ENCODE results near the gene FBXL4. TPM values are rescaled to one million over a fixed set of nuclear protein-coding genes. Genes with fewer than 3 reads are reported as not detected.
A peak's percentile ranks its signal among the peaks of the same experiment; 100 is the strongest.

FBXL4 gene
- total RNA-seq (2021; fragmentation: NEBNext Ultra II Directional; extraction: Animal tissue kit (Norgen Biotek cat#: 25700)) = 10 to 100 TPM; 10.6 to 13.0 (median 12.3) TPM
- long read RNA-seq, full-length matches to known transcripts = 8 of 16 reads
- long read RNA-seq, partial matches to known transcripts = 4 of 16 reads
- long read RNA-seq, other reads (novel, unspliced or antisense) = 4 of 16 reads

DNA sequence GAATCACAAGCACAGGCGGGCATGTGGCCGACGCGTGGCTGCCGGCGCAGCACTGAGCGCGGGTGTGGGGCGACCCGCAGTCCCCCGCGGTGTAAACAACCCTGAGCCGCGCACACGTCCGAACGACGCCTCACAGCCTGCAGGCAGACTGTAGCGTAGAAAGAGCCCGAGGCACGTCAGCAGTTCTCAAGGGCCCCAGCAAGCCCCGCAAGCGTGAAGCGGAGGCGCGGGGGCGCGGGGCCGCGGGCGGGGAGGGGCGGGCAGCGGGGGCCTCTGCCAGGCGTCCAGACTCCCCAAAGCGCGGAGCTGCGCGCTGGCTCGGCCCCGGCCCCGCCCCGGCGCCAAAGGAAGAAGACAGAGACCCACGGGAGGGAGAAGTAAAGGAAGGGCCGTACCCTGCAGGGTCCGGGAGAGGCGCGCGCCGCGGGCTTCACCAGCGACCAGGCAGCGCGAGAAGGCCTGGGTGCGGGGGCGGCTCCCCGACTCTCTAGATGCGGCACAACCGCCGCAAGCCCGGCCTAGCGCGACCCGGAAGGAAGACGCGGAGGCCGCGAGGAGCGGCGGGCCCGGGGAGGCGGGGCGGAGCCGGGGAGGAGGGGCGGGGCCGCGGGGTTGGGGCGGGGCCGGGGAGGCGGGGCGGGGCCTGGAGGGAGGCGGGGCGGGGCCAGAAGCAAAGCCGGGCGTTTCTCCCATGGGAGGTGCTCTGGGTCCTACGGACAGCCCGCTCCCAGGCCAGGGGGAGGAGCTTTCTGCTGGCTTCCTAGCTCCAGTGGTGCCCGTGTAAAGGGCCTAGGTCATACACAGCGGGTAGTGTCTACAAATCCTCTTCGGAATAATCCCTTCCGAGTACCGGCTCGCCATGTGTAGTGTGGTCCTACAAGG, at the start of gene FBXL4:
TSS of gene FBXL4 (minus strand) at position 536 of the 882 bp plus-strand sequence. CDS start 20,958 bp downstream, outside the sequence.
- 0 out of 2 replicates have a peak, but pooled peaks cover 17% of the 10 kb centered on the region for H3K36me3 Mint-ChIP-seq (ENCODE audit: low read depth)
- peak within 1 kb of the TSS; percentile 96 for H3K4me3 Mint-ChIP-seq
- peak within 1 kb of the TSS; percentile 93 for H3K27ac Mint-ChIP-seq
- H3K27me3 Mint-ChIP-seq (ENCODE audit: insufficient read depth) = peaks cover 5% of the 10 kb centered on the region
- H3K4me1 Mint-ChIP-seq (ENCODE audit: low read depth) = peaks cover 27% of the 10 kb centered on the region
- DNase-seq = peak; percentile 54
- TF ChIP-seq, protein P1, sequence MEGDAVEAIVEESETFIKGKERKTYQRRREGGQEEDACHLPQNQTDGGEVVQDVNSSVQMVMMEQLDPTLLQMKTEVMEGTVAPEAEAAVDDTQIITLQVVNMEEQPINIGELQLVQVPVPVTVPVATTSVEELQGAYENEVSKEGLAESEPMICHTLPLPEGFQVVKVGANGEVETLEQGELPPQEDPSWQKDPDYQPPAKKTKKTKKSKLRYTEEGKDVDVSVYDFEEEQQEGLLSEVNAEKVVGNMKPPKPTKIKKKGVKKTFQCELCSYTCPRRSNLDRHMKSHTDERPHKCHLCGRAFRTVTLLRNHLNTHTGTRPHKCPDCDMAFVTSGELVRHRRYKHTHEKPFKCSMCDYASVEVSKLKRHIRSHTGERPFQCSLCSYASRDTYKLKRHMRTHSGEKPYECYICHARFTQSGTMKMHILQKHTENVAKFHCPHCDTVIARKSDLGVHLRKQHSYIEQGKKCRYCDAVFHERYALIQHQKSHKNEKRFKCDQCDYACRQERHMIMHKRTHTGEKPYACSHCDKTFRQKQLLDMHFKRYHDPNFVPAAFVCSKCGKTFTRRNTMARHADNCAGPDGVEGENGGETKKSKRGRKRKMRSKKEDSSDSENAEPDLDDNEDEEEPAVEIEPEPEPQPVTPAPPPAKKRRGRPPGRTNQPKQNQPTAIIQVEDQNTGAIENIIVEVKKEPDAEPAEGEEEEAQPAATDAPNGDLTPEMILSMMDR (IDR thresholded peaks at IDR 0.05) = no peak
- H3K9me3 Mint-ChIP-seq = peaks cover 6% of the 10 kb centered on the region; the same call in 1 of the 2 replicates

DNA sequence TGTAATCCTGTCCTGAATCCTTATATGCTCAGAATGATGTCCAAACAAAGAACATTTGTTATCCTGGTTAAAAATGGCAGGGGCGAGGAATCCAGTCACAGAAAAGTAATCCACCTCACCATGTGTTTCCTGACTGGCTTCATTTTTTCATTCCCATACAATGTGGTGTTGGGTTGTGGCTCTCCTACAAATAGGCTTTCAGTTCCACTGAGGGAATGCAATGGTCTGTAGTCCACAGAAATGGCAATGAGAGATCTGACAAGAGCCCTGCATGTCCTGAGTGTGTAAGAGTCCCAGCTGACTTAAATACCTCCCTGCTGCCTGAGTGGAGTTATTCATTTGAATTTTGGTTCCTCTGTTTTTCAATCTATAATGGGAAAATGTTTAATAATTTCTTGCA, 47.4 kb upstream of the FBXL4 start:
- Mint-ChIP-seq H3K4me3 (no peak overlapping the region), H3K4me1 (ENCODE audit: low read depth) (no peaks in the 10 kb centered on the region), H3K9me3 (no peaks in the 10 kb centered on the region), H3K27ac (no peak overlapping the region), H3K27me3 (ENCODE audit: insufficient read depth) (peaks cover 13% of the 10 kb centered on the region; the same call in 1 of the 2 replicates), H3K36me3 (ENCODE audit: low read depth) (no peaks in the 10 kb centered on the region)
- DNase-seq = no peak
- TF ChIP-seq, protein P1 (IDR thresholded peaks at IDR 0.05) = no peak

DNA sequence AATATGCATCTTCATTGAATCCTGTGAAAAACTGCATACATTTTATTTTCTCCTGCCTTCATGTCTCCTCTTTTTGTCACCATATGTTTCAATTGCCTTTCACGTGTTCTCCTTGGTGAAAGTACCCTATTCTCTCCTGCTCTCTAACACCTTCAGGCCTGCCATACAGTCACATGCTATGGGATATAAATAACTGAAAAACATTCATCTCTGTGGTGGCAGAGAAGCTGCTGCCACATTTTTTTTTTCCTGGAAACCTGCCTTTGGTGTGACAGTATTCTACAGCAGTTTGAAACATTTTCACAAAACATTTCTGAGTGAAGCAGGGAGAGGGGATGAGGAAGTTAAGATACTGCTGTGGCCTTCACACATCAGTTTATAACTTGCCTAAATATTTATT, 44.8 kb upstream of the FBXL4 start:
- no peak for DNase-seq
- Mint-ChIP-seq H3K4me3 (no peak overlapping the region), H3K27ac (no peak overlapping the region), H3K27me3 (ENCODE audit: insufficient read depth) (peaks cover 7% of the 10 kb centered on the region; the same call in 1 of the 2 replicates), H3K9me3 (no peaks in the 10 kb centered on the region), H3K4me1 (ENCODE audit: low read depth) (peaks cover 7% of the 10 kb centered on the region), H3K36me3 (ENCODE audit: low read depth) (no peaks in the 10 kb centered on the region)
- TF ChIP-seq, protein P1 (IDR thresholded peaks at IDR 0.05) = no peak

DNA sequence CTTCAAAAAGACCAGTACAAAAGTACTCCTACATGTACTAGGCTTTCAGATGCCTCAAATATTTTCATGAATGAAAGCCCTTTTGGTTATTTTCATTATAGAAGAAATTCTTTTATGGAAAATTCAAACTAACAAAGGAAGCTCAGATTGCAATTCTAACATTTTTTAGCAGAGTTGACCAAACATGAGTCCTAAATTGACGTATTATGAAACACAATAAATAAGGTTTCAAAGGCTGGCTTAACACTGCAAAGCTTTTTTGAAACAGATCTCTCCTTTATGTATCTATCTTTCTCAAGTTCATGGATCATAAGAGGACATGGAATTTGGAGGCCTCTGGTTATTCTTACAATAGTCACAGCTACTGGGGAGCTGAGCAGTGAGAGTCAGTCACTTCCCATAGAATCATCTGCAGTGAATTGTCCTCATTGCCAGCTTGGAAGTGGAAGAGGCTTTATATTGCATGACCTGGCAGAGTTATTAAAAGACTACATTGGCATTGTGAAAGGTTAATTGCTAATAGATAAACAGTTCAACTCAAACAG, 38.4 kb upstream of the FBXL4 start:
- H3K4me3 Mint-ChIP-seq = no peak overlapping the region
- H3K4me1 Mint-ChIP-seq (ENCODE audit: low read depth) = peaks cover 7% of the 10 kb centered on the region
- H3K27ac Mint-ChIP-seq = no peak overlapping the region
- no peak for DNase-seq
- H3K36me3 Mint-ChIP-seq (ENCODE audit: low read depth) = no peaks in the 10 kb centered on the region
- peaks cover 4% of the 10 kb centered on the region for H3K27me3 Mint-ChIP-seq (ENCODE audit: insufficient read depth)
- no peaks in the 10 kb centered on the region for H3K9me3 Mint-ChIP-seq
- TF ChIP-seq, protein P1 (IDR thresholded peaks at IDR 0.05) = no peak

DNA sequence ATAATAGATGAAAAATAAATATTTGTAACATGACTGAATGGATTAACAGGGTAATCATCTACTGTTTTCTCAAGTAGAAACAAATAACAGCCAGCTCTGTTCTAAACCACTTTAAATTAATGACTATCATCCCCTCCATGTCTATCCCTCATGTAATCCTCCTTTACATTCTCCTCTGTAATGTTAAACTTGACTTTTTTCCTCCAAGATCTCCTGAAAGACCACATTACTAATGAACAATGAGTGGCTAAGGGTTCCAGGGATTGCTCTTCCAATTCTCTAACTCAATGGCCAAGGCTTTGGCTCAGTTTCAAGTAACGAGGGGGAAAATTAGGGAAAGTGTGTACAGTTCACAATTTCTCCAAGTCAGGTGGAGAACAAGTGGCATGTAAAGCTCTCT, 37.6 kb upstream of the FBXL4 start:
- no peak overlapping the region for H3K4me3 Mint-ChIP-seq
- H3K9me3 Mint-ChIP-seq = no peaks in the 10 kb centered on the region
- DNase-seq = no peak
- no peak overlapping the region for H3K27ac Mint-ChIP-seq
- H3K27me3 Mint-ChIP-seq (ENCODE audit: insufficient read depth) = peaks cover 4% of the 10 kb centered on the region
- H3K4me1 Mint-ChIP-seq (ENCODE audit: low read depth) = peaks cover 7% of the 10 kb centered on the region
- TF ChIP-seq, protein P1 (IDR thresholded peaks at IDR 0.05) = no peak
- no peaks in the 10 kb centered on the region for H3K36me3 Mint-ChIP-seq (ENCODE audit: low read depth)

All from HFFc6 (cell line).